Keratinocyte (primary cell): ENCODE measurements around the gene DEFB132. TPM values are rescaled to one million over a fixed set of nuclear protein-coding genes. Genes with fewer than 3 reads are reported as not detected.

Source experiments
- DNase-seq: peaks from one replicate; pipeline ENCODE4 v3.0.0-alpha.2; 2011; ENCODE audit warnings: low read depth, missing footprints, low spot score
- FAIRE-seq: peaks from 2 replicates; lab custom pipeline; 2011; peaks lifted over from hg19 to GRCh38; lab: Jason Lieb, UNC
- H2AFZ ChIP-seq: 2 replicates; pipeline ENCODE4 v1.6.0; 2012; ENCODE audit warnings: low read length, control low read depth, inconsistent platforms; ENCODE audit not compliant: control insufficient read depth
- H3K27ac ChIP-seq: 2 replicates; pipeline ENCODE4 v1.5.1; 2011; ENCODE audit warnings: low read length; ENCODE audit not compliant: control insufficient read depth, insufficient read depth
- H3K27me3 ChIP-seq: 3 replicates; pipeline ENCODE4 v1.6.0; 2011; ENCODE audit warnings: low read length; ENCODE audit not compliant: control insufficient read depth, insufficient read depth; ENCODE audit errors: extremely low read depth
- H3K36me3 ChIP-seq, 2 experiments: 2 replicates in 1 of 2; 3 replicates in 1 of 2; pipeline ENCODE4 v1.5.1; 2011; ENCODE audit warnings: low read length in 2 of 2, mild to moderate bottlenecking in 1 of 2; ENCODE audit not compliant: control insufficient read depth in 2 of 2, insufficient read depth in 2 of 2; ENCODE audit errors: extremely low read depth in 1 of 2
- H3K4me1 ChIP-seq: 3 replicates; pipeline ENCODE4 v1.5.1; 2011; ENCODE audit warnings: low read length; ENCODE audit not compliant: control insufficient read depth, insufficient read depth; ENCODE audit errors: extremely low read depth
- H3K4me2 ChIP-seq: 3 replicates; pipeline ENCODE4 v1.6.0; 2011; ENCODE audit warnings: low read depth, low read length; ENCODE audit not compliant: control insufficient read depth, insufficient read depth; ENCODE audit errors: extremely low read depth
- H3K4me3 ChIP-seq, 3 experiments: fragments of 200-600 bp in 1 of 3; sonication (generic) in 1 of 3; 2 replicates in 2 of 3; 3 replicates in 1 of 3; pipeline ENCODE4 v1.5.1; 2011 to 2016; ENCODE audit warnings: low read length in 3 of 3, mild to moderate bottlenecking in 3 of 3, control low read depth in 2 of 3, inconsistent platforms in 1 of 3, low read depth in 1 of 3, mixed read lengths in 1 of 3, mixed run types in 1 of 3, moderate library complexity in 1 of 3; ENCODE audit not compliant: control insufficient read depth in 2 of 3, insufficient read depth in 2 of 3; ENCODE audit errors: extremely low read depth in 1 of 3
- H3K79me2 ChIP-seq: 2 replicates; pipeline ENCODE4 v1.6.0; 2012; ENCODE audit warnings: low read length; ENCODE audit not compliant: control insufficient read depth, insufficient read depth
- H3K9ac ChIP-seq: 3 replicates; pipeline ENCODE4 v1.6.0; 2011; ENCODE audit warnings: low read length; ENCODE audit not compliant: control insufficient read depth, insufficient read depth; ENCODE audit errors: extremely low read depth
- H3K9me1 ChIP-seq: 3 replicates; pipeline ENCODE4 v1.6.0; 2011; ENCODE audit warnings: low read length; ENCODE audit not compliant: control insufficient read depth, insufficient read depth; ENCODE audit errors: extremely low read depth
- H3K9me3 ChIP-seq: 2 replicates; pipeline ENCODE4 v1.5.1; 2012; ENCODE audit warnings: low read depth, low read length; ENCODE audit not compliant: control insufficient read depth
- H4K20me1 ChIP-seq: 3 replicates; pipeline ENCODE4 v1.6.0; 2011; ENCODE audit warnings: low read length; ENCODE audit not compliant: control insufficient read depth, insufficient read depth; ENCODE audit errors: extremely low read depth
- CTCF ChIP-seq, 3 experiments: IDR thresholded peaks in 1 of 3; conservative IDR thresholded peaks in 1 of 3; optimal IDR thresholded peaks in 1 of 3; 2 replicates in 2 of 3; 3 replicates in 1 of 3; pipeline versions ENCODE3 to v1.5.1; 2011; ENCODE audit warnings: low read length in 3 of 3, mild to moderate bottlenecking in 3 of 3, moderate library complexity in 2 of 3, control low read depth in 1 of 3, inconsistent platforms in 1 of 3; ENCODE audit not compliant: insufficient read depth in 2 of 3; ENCODE audit errors: extremely low read depth in 1 of 3
- EZH2 ChIP-seq: IDR thresholded peaks from one replicate; pipeline ENCODE4 v1.6.1; 2012; ENCODE audit warnings: inconsistent platforms, mild to moderate bottlenecking, low read length, moderate library complexity
- dilution Hi-C: fragments of 300-500 bp; cut with MboI; formaldehyde crosslinking; loops from one replicate; pipeline ENCODE4 v1.7.0; 2020; ENCODE audit warnings: low sequenced_read_pairs; ENCODE audit not compliant: extremely low pct_ligation_motif_present
- polyA plus RNA-seq, 5 experiments: library from polyadenylated mRNA; depleted of rRNA in 3 of 5; stranded (reverse) in 3 of 5; stranded (forward) in 1 of 5; unstranded in 1 of 5; fragments of >200 nt; gene quantifications; 1 replicate in 1 of 5; 2 replicates in 3 of 5; 3 replicates in 1 of 5; pipeline versions ENCODE4 v1.2.1 to v1.2.3, GENCODE V29; 2011 to 2012; ENCODE audit warnings: missing spikeins in 2 of 5, low read depth in 1 of 5, low replicate concordance in 1 of 5

DEFB132 gene
- polyA plus RNA-seq, 1 donor (not counting 4 experiments of a cell fraction or from before 2014, with no cell fraction given), result not detected

- Histone ChIP-seq H3K4me1 (peaks cover 35% of the 10 kb centered on the region), H3K79me2 (peaks cover 19% of the 10 kb centered on the region), H3K36me3 (no peaks in the 10 kb centered on the region), H3K9me1 (no peaks in the 10 kb centered on the region), H3K27ac (peak overlapping the region; percentile 76), H2AFZ (no peak overlapping the region), H3K4me3 (peak overlapping the region; percentile 61 to 73 (median 71)), H3K4me2 (peak overlapping the region; percentile 89), H3K9ac (peak overlapping the region; percentile 88), H3K9me3 (no peaks in the 10 kb centered on the region), H3K27me3 (no peaks in the 10 kb centered on the region), H4K20me1 (no peaks in the 10 kb centered on the region)
- FAIRE-seq (no peak), DNase-seq (no peak)
- TF ChIP-seq CTCF (optimal IDR thresholded peaks at IDR 0.05 in 1 of 3, IDR thresholded peaks at IDR 0.05 in 1 of 3, conservative IDR thresholded peaks at IDR 0.05 in 1 of 3; ENCODE audit: extremely low read depth in 1 of 3, insufficient read depth in 2 of 3, low read length in 3 of 3) (no peak), EZH2 (no peak)
- dilution Hi-C loops, result no loop called here
These were observed 41.4 kb downstream of the DEFB132 start for GRCh38 chr20:298776-299391.

- H3K79me2 ChIP-seq, result peaks cover 19% of the 10 kb centered on the region
- H2AFZ ChIP-seq, result no peak overlapping the region
- H3K27ac ChIP-seq, result no peak overlapping the region
- no peaks in the 10 kb centered on the region for H4K20me1 ChIP-seq
- no peak for FAIRE-seq
- TF ChIP-seq EZH2 (no peak), CTCF (optimal IDR thresholded peaks at IDR 0.05 in 1 of 3, IDR thresholded peaks at IDR 0.05 in 1 of 3, conservative IDR thresholded peaks at IDR 0.05 in 1 of 3; ENCODE audit: extremely low read depth in 1 of 3, insufficient read depth in 2 of 3, low read length in 3 of 3) (no peak)
- H3K36me3 ChIP-seq, result no peaks in the 10 kb centered on the region
- H3K9me3 ChIP-seq, result no peaks in the 10 kb centered on the region
- no peaks in the 10 kb centered on the region for H3K27me3 ChIP-seq
- H3K4me2 ChIP-seq, result peak overlapping the region; percentile 89
- H3K9ac ChIP-seq, result no peak overlapping the region
- H3K4me1 ChIP-seq, result peaks cover 35% of the 10 kb centered on the region
- H3K9me1 ChIP-seq, result no peaks in the 10 kb centered on the region
- no peak for DNase-seq
- H3K4me3 ChIP-seq, result no peak overlapping the region
- dilution Hi-C loops, result no loop called here
These were observed 42.9 kb downstream of the DEFB132 start for GRCh38 chr20:300345-300990.
